ENCODE measurements around the gene FBRS.
"Not testable (repeated sequence)": the region's sequence is repeated elsewhere in the genome, so short reads cannot be mapped to it uniquely, and the experiment has no call there.

The FBRS gene

GRCh38 chr16:30691907-30692306 lies 33.7 kb downstream of the FBRS start:
- DNase-seq = no peak
- in situ Hi-C loops (cut with HindIII; ENCODE audit: low pct_ligation_motif_present, low pct_unique_long_range_greater_than_20kb, low sequenced_read_pairs) = no loop called here

GRCh38 chr16:30692396-30693064 lies 34.3 kb downstream of the FBRS start:
- DNase-seq = no peak
- in situ Hi-C loops (cut with HindIII; ENCODE audit: low pct_ligation_motif_present, low pct_unique_long_range_greater_than_20kb, low sequenced_read_pairs) = no loop called here

GRCh38 chr16:30694926-30695693 lies 36.9 kb downstream of the FBRS start:
- DNase-seq = no peak
- in situ Hi-C loops (cut with HindIII; ENCODE audit: low pct_ligation_motif_present, low pct_unique_long_range_greater_than_20kb, low sequenced_read_pairs) = no loop called here

- in situ Hi-C loops (cut with HindIII; ENCODE audit: low pct_ligation_motif_present, low pct_unique_long_range_greater_than_20kb, low sequenced_read_pairs); DNase-seq: not testable (repeated sequence)
Observed at GRCh38 chr16:30696646-30697045, 38.4 kb downstream of the FBRS start.

GRCh38 chr16:30697264-30698138 lies 39.3 kb downstream of the FBRS start:
- in situ Hi-C loops (cut with HindIII; ENCODE audit: low pct_ligation_motif_present, low pct_unique_long_range_greater_than_20kb, low sequenced_read_pairs) = no loop called here
- DNase-seq = no peak

GRCh38 chr16:30698139-30698815 lies 40.0 kb downstream of the FBRS start:
- in situ Hi-C loops (cut with HindIII; ENCODE audit: low pct_ligation_motif_present, low pct_unique_long_range_greater_than_20kb, low sequenced_read_pairs) = no loop called here
- DNase-seq = peak; percentile 99

- peak; percentile 85 for DNase-seq
- in situ Hi-C loops (cut with HindIII; ENCODE audit: low pct_ligation_motif_present, low pct_unique_long_range_greater_than_20kb, low sequenced_read_pairs) = no loop called here
Observed at GRCh38 chr16:30698816-30699614, 40.8 kb downstream of the FBRS start, which contains the start of gene SRCAP. Gene SRCAP, plus strand, starts transcription at chr16:30699171. Its CDS starts 1,654 bp downstream, at chr16:30700825.

GRCh38 chr16:30699615-30700099 lies 41.4 kb downstream of the FBRS start:
- no peak for DNase-seq
- in situ Hi-C loops (cut with HindIII; ENCODE audit: low pct_ligation_motif_present, low pct_unique_long_range_greater_than_20kb, low sequenced_read_pairs) = no loop called here

- DNase-seq = no peak
- in situ Hi-C loops (cut with HindIII; ENCODE audit: low pct_ligation_motif_present, low pct_unique_long_range_greater_than_20kb, low sequenced_read_pairs) = no loop called here
Observed at GRCh38 chr16:30700491-30700890, 42.3 kb downstream of the FBRS start.

GRCh38 chr16:30700971-30701370 lies 42.7 kb downstream of the FBRS start:
- in situ Hi-C loops (cut with HindIII; ENCODE audit: low pct_ligation_motif_present, low pct_unique_long_range_greater_than_20kb, low sequenced_read_pairs) = no loop called here
- no peak for DNase-seq

GRCh38 chr16:30703071-30703470 lies 44.8 kb downstream of the FBRS start:
- in situ Hi-C loops (cut with HindIII; ENCODE audit: low pct_ligation_motif_present, low pct_unique_long_range_greater_than_20kb, low sequenced_read_pairs); DNase-seq: not testable (repeated sequence)

- in situ Hi-C loops (cut with HindIII; ENCODE audit: low pct_ligation_motif_present, low pct_unique_long_range_greater_than_20kb, low sequenced_read_pairs) = no loop called here
- no peak for DNase-seq
Observed at GRCh38 chr16:30703971-30704370, 45.7 kb downstream of the FBRS start.

GRCh38 chr16:30706046-30706445 lies 47.8 kb downstream of the FBRS start:
- DNase-seq = no peak
- in situ Hi-C loops (cut with HindIII; ENCODE audit: low pct_ligation_motif_present, low pct_unique_long_range_greater_than_20kb, low sequenced_read_pairs) = no loop called here

GRCh38 chr16:30710971-30711370 lies 52.7 kb downstream of the FBRS start:
- DNase-seq = no peak
- in situ Hi-C loops (cut with HindIII; ENCODE audit: low pct_ligation_motif_present, low pct_unique_long_range_greater_than_20kb, low sequenced_read_pairs) = no loop called here

- DNase-seq = no peak
- in situ Hi-C loops (cut with HindIII; ENCODE audit: low pct_ligation_motif_present, low pct_unique_long_range_greater_than_20kb, low sequenced_read_pairs) = no loop called here
Observed at GRCh38 chr16:30711712-30712111, 53.5 kb downstream of the FBRS start.

GRCh38 chr16:30715750-30716445 lies 57.7 kb downstream of the FBRS start:
- in situ Hi-C loops (cut with HindIII; ENCODE audit: low pct_ligation_motif_present, low pct_unique_long_range_greater_than_20kb, low sequenced_read_pairs) = no loop called here
- no peak for DNase-seq

GRCh38 chr16:30720086-30720485 lies 61.9 kb downstream of the FBRS start:
- DNase-seq = no peak
- in situ Hi-C loops (cut with HindIII; ENCODE audit: low pct_ligation_motif_present, low pct_unique_long_range_greater_than_20kb, low sequenced_read_pairs) = no loop called here

Data from ACHN (cell line).